OCI-LY7 (cell line): Measurements from ENCODE around the gene PSMG4. TPM values are rescaled to one million over a fixed set of nuclear protein-coding genes. Genes with fewer than 3 reads are reported as not detected.

Source experiments
- BruUV-seq: library from RNA; stranded (reverse); fragments of 400-500 nt; replicated peaks from 2 replicates; lab custom pipeline; 2021; lab: Mats Ljungman, UMichigan
- CTCF ChIA-PET: fragments of 300-600 bp; sonication (Branson Sonifier 250); formaldehyde crosslinking; loops from one replicate; lab custom pipeline; 2022; ENCODE audit warnings: antibody characterized with exemption; ENCODE audit not compliant: unreplicated experiment; lab: Charles Lee
- POLR2A ChIA-PET: fragments of 300-600 bp; sonication (Branson Sonifier 250); formaldehyde crosslinking; loops from one replicate; lab custom pipeline; 2022; ENCODE audit warnings: antibody characterized with exemption; lab: Charles Lee
- DNase-seq: peaks from one replicate; pipeline ENCODE4 v3.0.0-alpha.2; 2015; ENCODE audit warnings: low spot score
- H2AFZ ChIP-seq: fragments of 200-600 bp; sonication (generic), shearing (Covaris generic); 2 replicates; pipeline ENCODE4 v1.6.1; 2014; ENCODE audit warnings: mild to moderate bottlenecking, antibody characterized with exemption, low read length, moderate library complexity
- H3K27ac ChIP-seq: fragments of 200-600 bp; sonication (generic); 2 replicates; pipeline ENCODE4 v1.5.1; 2014; ENCODE audit warnings: mixed run types, low read depth, mild to moderate bottlenecking, moderate library complexity, low read length, inconsistent platforms; ENCODE audit not compliant: poor library complexity, severe bottlenecking
- H3K36me3 ChIP-seq: fragments of 200-600 bp; sonication (generic); 2 replicates; pipeline ENCODE4 v1.6.1; 2014; ENCODE audit warnings: mild to moderate bottlenecking, antibody characterized with exemption, low read length, moderate library complexity, mixed read lengths; ENCODE audit not compliant: insufficient read depth
- H3K4me1 ChIP-seq: fragments of 200-600 bp; sonication (generic); 2 replicates; pipeline ENCODE4 v1.5.1; 2014; ENCODE audit warnings: mild to moderate bottlenecking, low read length; ENCODE audit not compliant: insufficient read depth, poor library complexity, severe bottlenecking
- H3K4me2 ChIP-seq: fragments of 200-600 bp; sonication (generic); 2 replicates; pipeline ENCODE4 v1.6.1; 2014; ENCODE audit warnings: mild to moderate bottlenecking, low read length
- H3K4me3 ChIP-seq: fragments of 200-600 bp; sonication (generic); 2 replicates; pipeline ENCODE4 v1.5.1; 2014; ENCODE audit warnings: mild to moderate bottlenecking, low read depth, low read length; ENCODE audit not compliant: poor library complexity, severe bottlenecking
- H3K79me2 ChIP-seq: fragments of 200-600 bp; sonication (generic); 2 replicates; pipeline ENCODE4 v1.6.1; 2016; ENCODE audit warnings: low read depth, mild to moderate bottlenecking, low read length, moderate library complexity, mixed read lengths; ENCODE audit not compliant: insufficient read depth
- H3K9me2 ChIP-seq: fragments of 200-600 bp; sonication (generic); 2 replicates; pipeline ENCODE4 v1.6.1; 2016; ENCODE audit warnings: mild to moderate bottlenecking, low read length, mixed read lengths; ENCODE audit not compliant: insufficient read depth
- H3K9me3 ChIP-seq: fragments of 200-600 bp; sonication (generic); 2 replicates; pipeline ENCODE4 v1.6.1; 2014; ENCODE audit warnings: mild to moderate bottlenecking, mixed run types, low read length, mixed read lengths
- H4K20me1 ChIP-seq: fragments of 200-600 bp; sonication (generic); 2 replicates; pipeline ENCODE4 v1.6.1; 2014; ENCODE audit warnings: mild to moderate bottlenecking, antibody characterized with exemption, low read length, moderate library complexity, mixed read lengths; ENCODE audit not compliant: insufficient read depth
- CTCF ChIP-seq: fragments of 200-600 bp; sonication (generic); conservative IDR thresholded peaks from 2 replicates; pipeline ENCODE4 v1.5.1; 2014; ENCODE audit warnings: mild to moderate bottlenecking, antibody characterized with exemption, low read length, moderate library complexity, mixed read lengths
- EZH2phosphoT487 ChIP-seq: fragments of 200-600 bp; sonication (generic); IDR thresholded peaks from 2 replicates; pipeline ENCODE4 v1.6.1; 2018; ENCODE audit warnings: low read depth, borderline replicate concordance, mild to moderate bottlenecking, mixed run types, antibody characterized with exemption, low read length, moderate library complexity, mixed read lengths
- intact Hi-C: fragments of 100-400 bp; cut with micrococcal nuclease; formaldehyde crosslinking; loops from one replicate; pipeline ENCODE4 v1.10.0; 2022; ENCODE audit not compliant: unreplicated experiment
- total RNA-seq, 2 experiments: library from RNA; depleted of rRNA in 1 of 2; stranded (reverse); fragments of >200 nt in 1 of 2; shearing (Covaris generic) in 1 of 2; gene quantifications; 2 replicates each; pipeline ENCODE4 v1.2.3, GENCODE V29; 2014 to 2022

PSMG4 gene
- total RNA-seq, 2 experiments from 2014 or later, result 48.9 to 65.4 TPM

- H3K36me3 ChIP-seq, result no peaks in the 10 kb centered on the region
- TF ChIP-seq CTCF (no peak), EZH2phosphoT487 (no peak)
- no peaks in the 10 kb centered on the region for H3K79me2 ChIP-seq
- H3K4me3 ChIP-seq, result no peak overlapping the region
- H2AFZ ChIP-seq, result no peak overlapping the region
- POLR2A ChIA-PET, result interaction anchor here (0.7 kb wide), 1 partner anchor 10 kb away, joined by 7 read pairs; no protein-coding TSS in a partner anchor
- intact Hi-C loops, result no loop called here
- H3K9me3 ChIP-seq, result no peaks in the 10 kb centered on the region
- H4K20me1 ChIP-seq, result no peaks in the 10 kb centered on the region
- BruUV-seq, result no TSS peak
- CTCF ChIA-PET, result no interaction called here
- no peak overlapping the region for H3K27ac ChIP-seq
- no peak for DNase-seq
- no peak overlapping the region for H3K4me2 ChIP-seq
- H3K4me1 ChIP-seq, result no peaks in the 10 kb centered on the region
- H3K9me2 ChIP-seq, result no peaks in the 10 kb centered on the region
Observed at GRCh38 chr6:3289664-3290055, 30.9 kb downstream of the PSMG4 start.

GRCh38 chr6:3290149-3290930, 31.6 kb downstream of the PSMG4 start:
- intact Hi-C loops, result no loop called here
- H3K4me1 ChIP-seq, result no peaks in the 10 kb centered on the region
- no peaks in the 10 kb centered on the region for H3K79me2 ChIP-seq
- H3K4me2 ChIP-seq, result no peak overlapping the region
- H3K9me2 ChIP-seq, result no peaks in the 10 kb centered on the region
- TF ChIP-seq CTCF (no peak), EZH2phosphoT487 (no peak)
- no peaks in the 10 kb centered on the region for H3K36me3 ChIP-seq
- no peak overlapping the region for H2AFZ ChIP-seq
- H3K4me3 ChIP-seq, result no peak overlapping the region
- POLR2A ChIA-PET, result interaction anchor here (0.7 to 1.0 kb wide), 2 partner anchors 8 to 11 kb away, joined by 3 to 7 read pairs; no protein-coding TSS in a partner anchor
- CTCF ChIA-PET, result no interaction called here
- no peak overlapping the region for H3K27ac ChIP-seq
- DNase-seq, result no peak
- BruUV-seq, result no TSS peak
- no peaks in the 10 kb centered on the region for H3K9me3 ChIP-seq
- no peaks in the 10 kb centered on the region for H4K20me1 ChIP-seq

- no peak overlapping the region for H3K27ac ChIP-seq
Observed at GRCh38 chr6:3290931-3291211, 32.1 kb downstream of the PSMG4 start.

More at GRCh38 chr6:3290931-3291211, 32.1 kb downstream of the PSMG4 start:
- no peaks in the 10 kb centered on the region for H4K20me1 ChIP-seq
- CTCF ChIA-PET, result no interaction called here
- no peak for TF ChIP-seq CTCF
- TF ChIP-seq EZH2phosphoT487, result no peak
- intact Hi-C loops, result no loop called here
- H3K9me2 ChIP-seq, result no peaks in the 10 kb centered on the region
- H3K4me3 ChIP-seq, result no peak overlapping the region
- no peaks in the 10 kb centered on the region for H3K79me2 ChIP-seq
- no peaks in the 10 kb centered on the region for H3K36me3 ChIP-seq
- POLR2A ChIA-PET, result interaction anchor here (1.0 to 1.2 kb wide), 2 partner anchors 9 to 31 kb away, joined by 3 to 4 read pairs; no protein-coding TSS in a partner anchor
- no peak overlapping the region for H2AFZ ChIP-seq
- no peaks in the 10 kb centered on the region for H3K4me1 ChIP-seq
- no peak overlapping the region for H3K4me2 ChIP-seq
- DNase-seq, result no peak
- no peaks in the 10 kb centered on the region for H3K9me3 ChIP-seq
- BruUV-seq, result no TSS peak
